Hepatocyte (in vitro differentiated cells): Measurements from ENCODE around the gene ATP8B4. TPM values are rescaled to one million over a fixed set of nuclear protein-coding genes. Genes with fewer than 3 reads are reported as not detected.

ENCODE experiments used
- DNase-seq: peaks from one replicate; pipeline ENCODE4 v3.0.0-alpha.2; 2016; ENCODE audit warnings: low spot score
- H2AFZ ChIP-seq: fragments of 200-600 bp; sonication (generic); 2 replicates; pipeline ENCODE4 v1.6.0; 2016; ENCODE audit warnings: antibody characterized with exemption, mild to moderate bottlenecking
- H3K27ac ChIP-seq: fragments of 200-600 bp; sonication (generic); 2 replicates; pipeline ENCODE4 v1.5.1; 2016; ENCODE audit warnings: mild to moderate bottlenecking
- H3K27me3 ChIP-seq: fragments of 200-600 bp; sonication (generic); 2 replicates; pipeline ENCODE4 v1.6.1; 2016
- H3K36me3 ChIP-seq: fragments of 200-600 bp; sonication (generic); replicated peaks from 2 replicates; pipeline ENCODE4 v1.5.1; 2016; ENCODE audit warnings: low read depth; ENCODE audit not compliant: insufficient read depth
- H3K4me1 ChIP-seq: fragments of 200-600 bp; sonication (generic); 2 replicates; pipeline ENCODE4 v1.5.1; 2016; ENCODE audit warnings: mild to moderate bottlenecking, moderate library complexity; ENCODE audit not compliant: insufficient read depth
- H3K4me2 ChIP-seq: fragments of 200-600 bp; sonication (generic); 2 replicates; pipeline ENCODE4 v1.6.0; 2016
- H3K4me3 ChIP-seq: fragments of 200-600 bp; sonication (generic); 2 replicates; pipeline ENCODE4 v1.5.1; 2016; ENCODE audit warnings: mild to moderate bottlenecking
- H3K79me2 ChIP-seq: fragments of 200-600 bp; sonication (generic); 2 replicates; pipeline ENCODE4 v1.6.0; 2017; ENCODE audit warnings: mild to moderate bottlenecking
- H3K9me2 ChIP-seq: fragments of 200-600 bp; sonication (generic); replicated peaks from 2 replicates; pipeline ENCODE4 v1.6.0; 2017; ENCODE audit warnings: mild to moderate bottlenecking; ENCODE audit not compliant: insufficient read depth
- H3K9me3 ChIP-seq: fragments of 200-600 bp; sonication (generic); 2 replicates; pipeline ENCODE4 v1.5.1; 2016; ENCODE audit warnings: low read depth, mild to moderate bottlenecking
- H4K20me1 ChIP-seq: fragments of 200-600 bp; sonication (generic); 2 replicates; pipeline ENCODE4 v1.6.0; 2016; ENCODE audit warnings: mild to moderate bottlenecking; ENCODE audit not compliant: insufficient read depth, poor library complexity, severe bottlenecking
- CTCF ChIP-seq: fragments of 200-600 bp; sonication (generic); IDR thresholded peaks from 2 replicates; pipeline ENCODE4 v1.5.1; 2016; ENCODE audit warnings: antibody characterized with exemption, mild to moderate bottlenecking; ENCODE audit not compliant: poor library complexity
- EZH2 ChIP-seq: fragments of 200-600 bp; sonication (generic); IDR thresholded peaks from 2 replicates; pipeline ENCODE4 v1.6.1; 2016; ENCODE audit warnings: antibody characterized with exemption, mild to moderate bottlenecking, borderline replicate concordance
- EZH2phosphoT487 ChIP-seq: fragments of 200-600 bp; sonication (generic); IDR thresholded peaks from one replicate; pipeline ENCODE4 v1.6.1; 2018; ENCODE audit warnings: antibody characterized with exemption, mild to moderate bottlenecking, low read depth, moderate library complexity; ENCODE audit not compliant: unreplicated experiment, severe bottlenecking
- WGBS: methylation state at CpG from one replicate; pipeline ENCODE4 v1.1.6; 2016; ENCODE audit warnings: low lambda C conversion rate; ENCODE audit errors: missing lambda C conversion rate; 5-methylcytosine and 5-hydroxymethylcytosine counted together
- polyA plus RNA-seq: library from polyadenylated mRNA; unstranded; fragments of >200 nt; fragmentation: Nextera tagmentation; extraction: Ambion mirVana; gene quantifications from 2 replicates; pipeline ENCODE4 v1.2.1, GENCODE V29; 2016
- total RNA-seq: library from RNA; depleted of rRNA; stranded (reverse); fragments of >200 nt; gene quantifications from 2 replicates; pipeline ENCODE4 v1.2.3, GENCODE V29; 2014

ATP8B4 gene
- total and polyA plus RNA-seq, 2 experiments from 2014 or later = 1.3 to 9.5 TPM

- H4K20me1 ChIP-seq = no peaks in the 10 kb centered on the region
- no peak overlapping the region for H2AFZ ChIP-seq
- H3K27ac ChIP-seq = peak overlapping the region; percentile 58
- DNase-seq = no peak
- H3K27me3 ChIP-seq = no peaks in the 10 kb centered on the region
- H3K79me2 ChIP-seq = no peaks in the 10 kb centered on the region
- no peaks in the 10 kb centered on the region for H3K36me3 ChIP-seq
- no peak overlapping the region for H3K4me2 ChIP-seq
- TF ChIP-seq CTCF = no peak
- TF ChIP-seq EZH2phosphoT487 = no peak
- no peak for TF ChIP-seq EZH2
- H3K9me2 ChIP-seq = no peaks in the 10 kb centered on the region
- WGBS = 83% methylated on average over 6 of the region's 6 CpGs
- H3K4me1 ChIP-seq = peaks cover 10% of the 10 kb centered on the region
- no peaks in the 10 kb centered on the region for H3K9me3 ChIP-seq
- H3K4me3 ChIP-seq = no peak overlapping the region
Measured at GRCh38 chr15:49990835-49991545, 128.0 kb downstream of the ATP8B4 start.

- no peak overlapping the region for H3K4me3 ChIP-seq
- no peak overlapping the region for H2AFZ ChIP-seq
- WGBS = 93% methylated on average over 3 of the region's 3 CpGs
Measured at GRCh38 chr15:49989498-49989897, 129.5 kb downstream of the ATP8B4 start.

GRCh38 chr15:49988766-49989165 lies 130.3 kb downstream of the ATP8B4 start:
- no peak overlapping the region for H3K4me3 ChIP-seq
- H3K79me2 ChIP-seq = no peaks in the 10 kb centered on the region
- no peaks in the 10 kb centered on the region for H4K20me1 ChIP-seq
- H3K27ac ChIP-seq = no peak overlapping the region
- H3K9me2 ChIP-seq = no peaks in the 10 kb centered on the region
- no peaks in the 10 kb centered on the region for H3K27me3 ChIP-seq
- H3K4me1 ChIP-seq = peaks cover 10% of the 10 kb centered on the region
- no peak overlapping the region for H3K4me2 ChIP-seq
- H3K36me3 ChIP-seq = no peaks in the 10 kb centered on the region
- WGBS = 68% methylated on average over 2 of the region's 2 CpGs
- no peak for TF ChIP-seq EZH2
- TF ChIP-seq EZH2phosphoT487 = no peak
- no peak for TF ChIP-seq CTCF
- no peak for DNase-seq
- H2AFZ ChIP-seq = no peak overlapping the region
- H3K9me3 ChIP-seq = no peaks in the 10 kb centered on the region

More at GRCh38 chr15:49989498-49989897, 129.5 kb downstream of the ATP8B4 start:
- Histone ChIP-seq H3K79me2 (no peaks in the 10 kb centered on the region), H3K9me2 (no peaks in the 10 kb centered on the region), H3K4me1 (peaks cover 10% of the 10 kb centered on the region), H4K20me1 (no peaks in the 10 kb centered on the region), H3K27me3 (no peaks in the 10 kb centered on the region), H3K4me2 (no peak overlapping the region), H3K36me3 (no peaks in the 10 kb centered on the region), H3K9me3 (no peaks in the 10 kb centered on the region), H3K27ac (no peak overlapping the region)
- no peak for DNase-seq
- no peak for TF ChIP-seq EZH2phosphoT487

- H2AFZ ChIP-seq = no peak overlapping the region
- H3K36me3 ChIP-seq = no peaks in the 10 kb centered on the region
- H4K20me1 ChIP-seq = no peaks in the 10 kb centered on the region
- TF ChIP-seq CTCF (no peak), EZH2 (no peak), EZH2phosphoT487 (no peak)
- H3K9me2 ChIP-seq = no peaks in the 10 kb centered on the region
- H3K4me2 ChIP-seq = no peak overlapping the region
- WGBS = 60% methylated on average over 3 of the region's 3 CpGs
- peak overlapping the region; percentile 7 for H3K27ac ChIP-seq
- DNase-seq = no peak
- peaks cover 10% of the 10 kb centered on the region for H3K4me1 ChIP-seq
- no peaks in the 10 kb centered on the region for H3K9me3 ChIP-seq
- H3K79me2 ChIP-seq = no peaks in the 10 kb centered on the region
- H3K4me3 ChIP-seq = no peak overlapping the region
- H3K27me3 ChIP-seq = no peaks in the 10 kb centered on the region
Measured at GRCh38 chr15:49987896-49988295, 131.1 kb downstream of the ATP8B4 start.
